Measurements from ENCODE around the gene LORICRIN. TPM values are rescaled to one million over a fixed set of nuclear protein-coding genes. Genes with fewer than 3 reads are reported as not detected.
A peak's percentile ranks its signal among the peaks of the same experiment; 100 is the strongest.

Gene LORICRIN
- total and polyA plus RNA-seq, 8 donors = not detected

DNA sequence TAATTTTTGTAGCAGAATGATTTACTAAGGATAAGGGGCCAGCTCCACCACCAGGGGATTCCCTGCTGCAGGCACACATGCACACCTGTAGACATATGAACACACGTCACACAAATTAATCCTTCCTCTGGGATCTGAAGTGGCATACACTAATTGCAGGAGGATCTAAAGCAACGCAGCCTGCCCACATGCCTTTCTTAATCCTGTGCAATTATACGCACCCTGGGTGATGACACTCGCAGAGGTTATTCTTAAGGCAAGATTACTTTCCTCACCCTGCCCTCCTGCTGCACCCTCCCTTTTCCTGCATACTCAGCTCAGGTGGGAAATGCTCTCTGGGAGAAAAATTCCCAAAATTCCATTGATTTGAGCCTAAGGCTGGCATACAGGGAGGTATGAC lies 7.5 kb upstream of the LORICRIN start:
- no peak for DNase-seq
- Histone ChIP-seq H3K36me3 (no peaks in the 10 kb centered on the region), H3K27ac (no peak overlapping the region), H3K9me3 (no peaks in the 10 kb centered on the region), H3K4me1 (no peaks in the 10 kb centered on the region), H3K4me3 (no peak overlapping the region), H3K27me3 (peaks cover 0 to 23% of the 10 kb centered on the region in 2 donors)
- no peak for ATAC-seq
- TF ChIP-seq, protein P1, sequence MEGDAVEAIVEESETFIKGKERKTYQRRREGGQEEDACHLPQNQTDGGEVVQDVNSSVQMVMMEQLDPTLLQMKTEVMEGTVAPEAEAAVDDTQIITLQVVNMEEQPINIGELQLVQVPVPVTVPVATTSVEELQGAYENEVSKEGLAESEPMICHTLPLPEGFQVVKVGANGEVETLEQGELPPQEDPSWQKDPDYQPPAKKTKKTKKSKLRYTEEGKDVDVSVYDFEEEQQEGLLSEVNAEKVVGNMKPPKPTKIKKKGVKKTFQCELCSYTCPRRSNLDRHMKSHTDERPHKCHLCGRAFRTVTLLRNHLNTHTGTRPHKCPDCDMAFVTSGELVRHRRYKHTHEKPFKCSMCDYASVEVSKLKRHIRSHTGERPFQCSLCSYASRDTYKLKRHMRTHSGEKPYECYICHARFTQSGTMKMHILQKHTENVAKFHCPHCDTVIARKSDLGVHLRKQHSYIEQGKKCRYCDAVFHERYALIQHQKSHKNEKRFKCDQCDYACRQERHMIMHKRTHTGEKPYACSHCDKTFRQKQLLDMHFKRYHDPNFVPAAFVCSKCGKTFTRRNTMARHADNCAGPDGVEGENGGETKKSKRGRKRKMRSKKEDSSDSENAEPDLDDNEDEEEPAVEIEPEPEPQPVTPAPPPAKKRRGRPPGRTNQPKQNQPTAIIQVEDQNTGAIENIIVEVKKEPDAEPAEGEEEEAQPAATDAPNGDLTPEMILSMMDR (IDR thresholded peaks at IDR 0.05) = no peak
- intact Hi-C loops (cut with DNase I) = no loop called here

DNA sequence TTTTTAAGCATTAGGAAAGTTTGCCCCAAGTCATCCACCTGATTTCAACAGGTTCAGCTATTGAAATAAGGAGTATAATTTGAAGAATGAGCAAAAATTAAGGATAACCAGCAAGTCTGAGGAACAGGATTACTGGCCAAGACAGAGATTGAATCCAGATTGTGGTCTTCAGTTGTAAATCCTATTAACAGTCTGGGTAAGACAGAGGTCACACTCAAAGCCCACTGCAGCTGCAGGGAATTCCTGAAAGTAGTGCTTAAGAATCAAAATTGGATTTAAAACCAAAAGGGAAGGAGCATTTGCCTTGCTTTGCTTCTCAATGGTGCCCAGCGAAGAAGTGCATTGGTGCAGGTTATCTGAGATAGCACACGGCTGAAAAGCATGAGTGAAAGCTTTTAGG lies 6.4 kb upstream of the LORICRIN start:
- ATAC-seq = no peak
- Histone ChIP-seq H3K4me1 (no peaks in the 10 kb centered on the region), H3K9me3 (no peaks in the 10 kb centered on the region), H3K27me3 (peaks cover 0 to 19% of the 10 kb centered on the region in 2 donors), H3K27ac (no peak overlapping the region), H3K4me3 (no peak overlapping the region), H3K36me3 (no peaks in the 10 kb centered on the region)
- TF ChIP-seq, protein P1 (IDR thresholded peaks at IDR 0.05) = no peak
- intact Hi-C loops (cut with DNase I) = no loop called here
- DNase-seq = no peak

DNA sequence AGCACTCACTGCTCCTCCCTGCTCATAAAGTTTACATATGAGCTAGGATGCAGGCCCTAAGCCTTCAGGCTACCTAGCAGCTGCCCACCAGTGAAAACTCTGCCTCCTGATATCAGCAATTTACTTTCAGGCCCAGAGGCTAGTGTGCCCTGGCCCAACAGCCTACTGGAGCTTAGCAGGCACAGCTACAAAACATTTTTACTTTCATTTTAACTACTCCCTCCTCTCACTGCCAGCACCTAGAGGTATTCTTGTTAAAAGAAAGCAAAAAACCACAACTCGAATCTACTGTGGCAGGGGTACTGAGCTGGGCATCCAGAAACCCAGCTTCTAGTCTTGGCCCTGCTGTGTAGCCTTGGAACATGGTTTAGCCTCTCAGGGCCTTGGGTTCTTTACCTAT lies 5.8 kb upstream of the LORICRIN start:
- DNase-seq (no peak), ATAC-seq (no peak)
- H3K27me3 ChIP-seq = peaks cover 0 to 22% of the 10 kb centered on the region in 2 donors
- H3K36me3 ChIP-seq = no peaks in the 10 kb centered on the region
- TF ChIP-seq, protein P1 (IDR thresholded peaks at IDR 0.05) = no peak
- no peak overlapping the region for H3K4me3 ChIP-seq
- H3K9me3 ChIP-seq = no peaks in the 10 kb centered on the region
- H3K4me1 ChIP-seq = no peaks in the 10 kb centered on the region
- intact Hi-C loops (cut with DNase I) = no loop called here
- H3K27ac ChIP-seq = no peak overlapping the region

DNA sequence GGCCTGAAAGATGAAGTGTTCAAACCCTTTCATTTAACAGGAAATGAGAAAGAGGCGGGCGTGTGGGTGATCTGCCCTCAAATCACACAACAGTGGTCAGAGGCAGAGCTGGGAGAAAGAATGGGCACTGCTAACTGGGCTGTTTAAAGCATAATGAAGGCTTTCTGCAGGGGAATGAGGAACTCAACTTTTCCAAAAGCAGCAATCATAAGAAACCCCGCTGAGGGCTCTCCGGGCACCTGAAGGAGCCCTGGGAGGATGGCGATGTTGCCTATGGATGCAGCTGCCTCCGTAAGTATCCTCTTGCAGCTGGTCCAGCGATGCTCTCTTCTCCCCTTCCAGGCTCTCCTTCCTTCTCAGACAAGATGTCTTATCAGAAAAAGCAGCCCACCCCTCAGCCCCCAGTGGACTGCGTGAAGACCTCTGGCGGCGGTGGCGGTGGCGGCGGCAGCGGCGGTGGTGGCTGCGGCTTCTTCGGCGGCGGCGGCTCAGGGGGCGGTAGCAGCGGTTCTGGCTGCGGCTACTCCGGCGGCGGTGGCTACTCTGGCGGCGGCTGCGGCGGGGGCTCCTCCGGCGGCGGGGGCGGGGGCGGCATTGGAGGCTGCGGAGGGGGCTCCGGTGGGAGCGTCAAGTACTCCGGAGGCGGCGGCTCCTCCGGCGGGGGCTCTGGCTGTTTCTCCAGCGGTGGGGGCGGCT lies 1.2 kb downstream of the LORICRIN start:
- DNase-seq (peak in 2 of 4 donors; percentile 4 to 76), ATAC-seq (no peak)

More for the DNA sequence above, 1.2 kb downstream of the LORICRIN start:
- no peak overlapping the region for H3K27ac ChIP-seq
- H3K36me3 ChIP-seq = no peaks in the 10 kb centered on the region
- peaks cover 5 to 8% of the 10 kb centered on the region in 2 donors for H3K4me1 ChIP-seq
- H3K27me3 ChIP-seq = peaks cover 45 to 74% of the 10 kb centered on the region in 2 donors
- TF ChIP-seq, protein P1 (IDR thresholded peaks at IDR 0.05) = no peak
- peak overlapping the region; percentile 15 to 30 for H3K4me3 ChIP-seq
- intact Hi-C loops (cut with DNase I) = no loop called here
- no peaks in the 10 kb centered on the region for H3K9me3 ChIP-seq

All from left lung (tissue), 10 donors.